Measurements from ENCODE around the gene GJB5.

DNA sequence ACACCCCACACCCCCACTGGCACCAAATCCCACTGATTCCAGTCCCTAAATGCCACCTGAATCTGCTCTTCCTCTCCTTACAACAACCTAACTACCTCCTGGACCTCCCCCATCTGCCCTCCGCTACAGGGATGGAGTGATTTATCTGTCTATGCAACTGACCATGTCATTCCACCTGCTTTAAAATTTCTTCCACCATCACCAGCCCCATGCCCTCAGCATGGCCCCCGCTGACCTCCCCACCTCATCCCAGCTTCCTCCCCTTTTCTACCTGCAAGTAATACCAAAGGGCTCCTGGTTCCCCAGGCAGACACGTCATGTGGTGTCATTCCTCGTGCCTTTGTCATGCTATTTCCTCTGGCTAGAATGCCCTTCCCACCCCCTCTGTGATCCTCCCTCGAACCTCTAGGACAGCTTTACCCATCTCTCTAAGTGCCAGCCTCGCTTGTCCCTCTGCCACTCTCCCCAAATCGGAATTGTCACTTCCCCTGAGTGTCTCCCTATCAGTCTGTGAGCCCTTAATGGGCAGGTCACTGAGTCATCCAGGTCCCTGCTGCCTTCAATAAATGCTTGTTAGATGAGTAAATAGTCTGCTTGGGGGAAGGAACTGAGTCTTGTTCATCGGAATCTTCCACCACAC lies 8.4 kb downstream of the GJB5 start:
- TF ChIP-seq, protein P1, sequence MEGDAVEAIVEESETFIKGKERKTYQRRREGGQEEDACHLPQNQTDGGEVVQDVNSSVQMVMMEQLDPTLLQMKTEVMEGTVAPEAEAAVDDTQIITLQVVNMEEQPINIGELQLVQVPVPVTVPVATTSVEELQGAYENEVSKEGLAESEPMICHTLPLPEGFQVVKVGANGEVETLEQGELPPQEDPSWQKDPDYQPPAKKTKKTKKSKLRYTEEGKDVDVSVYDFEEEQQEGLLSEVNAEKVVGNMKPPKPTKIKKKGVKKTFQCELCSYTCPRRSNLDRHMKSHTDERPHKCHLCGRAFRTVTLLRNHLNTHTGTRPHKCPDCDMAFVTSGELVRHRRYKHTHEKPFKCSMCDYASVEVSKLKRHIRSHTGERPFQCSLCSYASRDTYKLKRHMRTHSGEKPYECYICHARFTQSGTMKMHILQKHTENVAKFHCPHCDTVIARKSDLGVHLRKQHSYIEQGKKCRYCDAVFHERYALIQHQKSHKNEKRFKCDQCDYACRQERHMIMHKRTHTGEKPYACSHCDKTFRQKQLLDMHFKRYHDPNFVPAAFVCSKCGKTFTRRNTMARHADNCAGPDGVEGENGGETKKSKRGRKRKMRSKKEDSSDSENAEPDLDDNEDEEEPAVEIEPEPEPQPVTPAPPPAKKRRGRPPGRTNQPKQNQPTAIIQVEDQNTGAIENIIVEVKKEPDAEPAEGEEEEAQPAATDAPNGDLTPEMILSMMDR (IDR thresholded peaks at IDR 0.05) = no peak
- TF ChIP-seq EP300 (IDR thresholded peaks at IDR 0.05) = no peak
